Measurements from ENCODE around the gene SORBS1. TPM values are rescaled to one million over a fixed set of nuclear protein-coding genes. Genes with fewer than 3 reads are reported as not detected.

The SORBS1 gene
- total and polyA plus RNA-seq, 2 of the 13 experiments (the other 11 are each of a cell fraction or from before 2014, with no cell fraction given) = 16.8 to 39.8 TPM

DNA sequence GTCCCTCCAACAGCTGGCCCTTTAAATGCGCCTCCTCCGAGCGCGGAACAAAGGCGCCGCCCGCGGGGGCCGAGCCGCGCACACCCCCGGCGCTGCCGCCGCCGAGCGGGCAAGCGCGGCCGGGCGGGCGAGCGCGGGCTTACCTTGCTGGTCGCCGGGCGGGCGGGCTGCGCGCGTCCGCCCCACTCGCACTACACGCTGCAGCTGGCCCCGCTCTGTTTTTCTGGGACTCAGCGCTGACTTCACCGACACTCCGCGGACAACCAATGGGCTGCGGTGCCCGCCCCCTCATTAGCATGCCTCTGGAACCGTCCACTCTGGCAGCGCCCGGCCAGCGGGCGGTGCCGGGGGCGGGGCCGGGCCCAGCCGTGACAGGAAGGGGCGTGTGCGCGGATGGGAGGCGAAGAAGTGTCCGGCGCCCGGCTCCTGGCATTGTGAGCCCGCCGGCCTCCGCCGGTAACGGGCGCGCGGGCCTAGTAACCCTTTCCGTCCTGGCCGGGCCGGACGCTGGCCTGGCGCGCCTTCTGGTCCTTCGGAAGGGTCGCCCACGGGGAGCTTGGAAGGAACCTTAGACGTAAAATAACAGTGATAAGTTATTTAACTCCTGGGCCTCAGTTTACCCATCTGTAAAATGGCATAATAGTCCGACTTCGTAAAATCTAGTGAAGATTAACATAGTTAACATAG, at the start of gene SORBS1 (continued):
- TF ChIP-seq PRDM15 (CRISPR knock-in tag; IDR thresholded peaks at IDR 0.05) (no peak), SIN3B (IDR thresholded peaks at IDR 0.05; ENCODE audit: low read length) (no peak), ZNF331 (CRISPR knock-in tag; IDR thresholded peaks at IDR 0.05) (peak; percentile 8; the same call in 1 of the 2 replicates), ZBTB14 (CRISPR knock-in tag; IDR thresholded peaks at IDR 0.05) (peak; percentile 53), ZNF616 (CRISPR knock-in tag; IDR thresholded peaks at IDR 0.05; ENCODE audit: low read depth) (no peak), ZFY (CRISPR knock-in tag; IDR thresholded peaks at IDR 0.05) (peak; percentile 54), ATF1 (CRISPR knock-in tag; IDR thresholded peaks at IDR 0.05) (no peak), NR2F6 (IDR thresholded peaks at IDR 0.05) (no peak), NR2F6 (CRISPR knock-in tag; IDR thresholded peaks at IDR 0.05) (no peak), ZBTB34 (CRISPR knock-in tag; IDR thresholded peaks at IDR 0.05) (peak; percentile 72), HNRNPK (IDR thresholded peaks at IDR 0.05; ENCODE audit: low read depth, low read length, poor library complexity, severe bottlenecking) (peak; percentile 25), GPN1 (CRISPR knock-in tag; IDR thresholded peaks at IDR 0.05; ENCODE audit: borderline replicate concordance) (no peak), ZNF383 (CRISPR knock-in tag; IDR thresholded peaks at IDR 0.05; ENCODE audit: borderline replicate concordance) (no peak), ZNF784 (CRISPR knock-in tag; IDR thresholded peaks at IDR 0.05; ENCODE audit: borderline replicate concordance) (peak; percentile 80; the same call in 1 of the 2 replicates), SNRNP70 (IDR thresholded peaks at IDR 0.05; ENCODE audit: low read depth, low read length) (no peak), ZNF567 (CRISPR knock-in tag; IDR thresholded peaks at IDR 0.05; ENCODE audit: borderline replicate concordance) (no peak), MXD4 (CRISPR knock-in tag; IDR thresholded peaks at IDR 0.05) (0 out of 2 replicates have a peak, but pooled peaks have one; percentile 64), ZNF510 (CRISPR knock-in tag; IDR thresholded peaks at IDR 0.05; ENCODE audit: low read depth) (no peak)
- TF ChIP-seq, protein P1, sequence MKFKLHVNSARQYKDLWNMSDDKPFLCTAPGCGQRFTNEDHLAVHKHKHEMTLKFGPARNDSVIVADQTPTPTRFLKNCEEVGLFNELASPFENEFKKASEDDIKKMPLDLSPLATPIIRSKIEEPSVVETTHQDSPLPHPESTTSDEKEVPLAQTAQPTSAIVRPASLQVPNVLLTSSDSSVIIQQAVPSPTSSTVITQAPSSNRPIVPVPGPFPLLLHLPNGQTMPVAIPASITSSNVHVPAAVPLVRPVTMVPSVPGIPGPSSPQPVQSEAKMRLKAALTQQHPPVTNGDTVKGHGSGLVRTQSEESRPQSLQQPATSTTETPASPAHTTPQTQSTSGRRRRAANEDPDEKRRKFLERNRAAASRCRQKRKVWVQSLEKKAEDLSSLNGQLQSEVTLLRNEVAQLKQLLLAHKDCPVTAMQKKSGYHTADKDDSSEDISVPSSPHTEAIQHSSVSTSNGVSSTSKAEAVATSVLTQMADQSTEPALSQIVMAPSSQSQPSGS (CRISPR knock-in tag; IDR thresholded peaks at IDR 0.05) = 0 out of 2 replicates have a peak, but pooled peaks have one; percentile 50
- TF ChIP-seq, protein P2, sequence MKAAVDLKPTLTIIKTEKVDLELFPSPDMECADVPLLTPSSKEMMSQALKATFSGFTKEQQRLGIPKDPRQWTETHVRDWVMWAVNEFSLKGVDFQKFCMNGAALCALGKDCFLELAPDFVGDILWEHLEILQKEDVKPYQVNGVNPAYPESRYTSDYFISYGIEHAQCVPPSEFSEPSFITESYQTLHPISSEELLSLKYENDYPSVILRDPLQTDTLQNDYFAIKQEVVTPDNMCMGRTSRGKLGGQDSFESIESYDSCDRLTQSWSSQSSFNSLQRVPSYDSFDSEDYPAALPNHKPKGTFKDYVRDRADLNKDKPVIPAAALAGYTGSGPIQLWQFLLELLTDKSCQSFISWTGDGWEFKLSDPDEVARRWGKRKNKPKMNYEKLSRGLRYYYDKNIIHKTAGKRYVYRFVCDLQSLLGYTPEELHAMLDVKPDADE (CRISPR knock-in tag; IDR thresholded peaks at IDR 0.05) = no peak
